ENCODE data around the gene ADCYAP1.

Gene ADCYAP1

GRCh38 chr18:905307-905947 is 756 bp downstream of the ADCYAP1 start:
- TF ChIP-seq TAF1 (IDR thresholded peaks at IDR 0.05; ENCODE audit: borderline replicate concordance, insufficient read depth, low read length) (no peak), REST (IDR thresholded peaks at IDR 0.05; ENCODE audit: insufficient read depth in 1 of 2, low read depth in 2 of 2, low read length in 2 of 2) (no peak), FOXP2 (optimal IDR thresholded peaks at IDR 0.05; ENCODE audit: borderline replicate concordance, extremely low read depth, extremely low read length, insufficient read depth) (no peak), SIN3A (IDR thresholded peaks at IDR 0.05; ENCODE audit: borderline replicate concordance, insufficient read depth, low read length) (no peak), POLR2AphosphoS5 (IDR thresholded peaks at IDR 0.05; ENCODE audit: low read depth, low read length) (no peak)

- TF ChIP-seq SIN3A (IDR thresholded peaks at IDR 0.05; ENCODE audit: borderline replicate concordance, insufficient read depth, low read length) (no peak), FOXP2 (optimal IDR thresholded peaks at IDR 0.05; ENCODE audit: borderline replicate concordance, extremely low read depth, extremely low read length, insufficient read depth) (no peak), POLR2AphosphoS5 (IDR thresholded peaks at IDR 0.05; ENCODE audit: low read depth, low read length) (no peak), REST (IDR thresholded peaks at IDR 0.05; ENCODE audit: insufficient read depth in 1 of 2, low read depth in 2 of 2, low read length in 2 of 2) (no peak), TAF1 (IDR thresholded peaks at IDR 0.05; ENCODE audit: borderline replicate concordance, insufficient read depth, low read length) (no peak)
These were observed 1.3 kb downstream of the ADCYAP1 start for GRCh38 chr18:905948-906415.

GRCh38 chr18:906416-907114 is 1.9 kb downstream of the ADCYAP1 start:
- TF ChIP-seq TAF1 (IDR thresholded peaks at IDR 0.05; ENCODE audit: borderline replicate concordance, insufficient read depth, low read length) (no peak), FOXP2 (optimal IDR thresholded peaks at IDR 0.05; ENCODE audit: borderline replicate concordance, extremely low read depth, extremely low read length, insufficient read depth) (no peak), REST (IDR thresholded peaks at IDR 0.05; ENCODE audit: insufficient read depth in 1 of 2, low read depth in 2 of 2, low read length in 2 of 2) (no peak)

GRCh38 chr18:907115-907884 is 2.6 kb downstream of the ADCYAP1 start:
- TF ChIP-seq TAF1 (IDR thresholded peaks at IDR 0.05; ENCODE audit: borderline replicate concordance, insufficient read depth, low read length) (no peak), POLR2AphosphoS5 (IDR thresholded peaks at IDR 0.05; ENCODE audit: low read depth, low read length) (no peak), REST (IDR thresholded peaks at IDR 0.05; ENCODE audit: insufficient read depth in 1 of 2, low read depth in 2 of 2, low read length in 2 of 2) (no peak), FOXP2 (optimal IDR thresholded peaks at IDR 0.05; ENCODE audit: borderline replicate concordance, extremely low read depth, extremely low read length, insufficient read depth) (no peak), SIN3A (IDR thresholded peaks at IDR 0.05; ENCODE audit: borderline replicate concordance, insufficient read depth, low read length) (no peak)

Data from PFSK-1 (cell line).